Left kidney (tissue), 2 donors: ENCODE results near the gene TSC2. TPM values are rescaled to one million over a fixed set of nuclear protein-coding genes. Genes with fewer than 3 reads are reported as not detected.
"Not testable (repeated sequence)": the region's sequence is repeated elsewhere in the genome, so short reads cannot be mapped to it uniquely, and the experiment has no call there.

Source experiments
- DNase-seq: peaks from one replicate; pipeline ENCODE4 v3.0.0-alpha.2; 2013
- polyA plus RNA-seq: library from polyadenylated mRNA; unstranded; fragments of 120-200 nt; gene quantifications from one replicate; pipeline ENCODE4 v1.2.1, GENCODE V29; 2013; ENCODE audit not compliant: insufficient read length

TSC2 gene
- polyA plus RNA-seq, 1 donor, result 165 TPM

DNA sequence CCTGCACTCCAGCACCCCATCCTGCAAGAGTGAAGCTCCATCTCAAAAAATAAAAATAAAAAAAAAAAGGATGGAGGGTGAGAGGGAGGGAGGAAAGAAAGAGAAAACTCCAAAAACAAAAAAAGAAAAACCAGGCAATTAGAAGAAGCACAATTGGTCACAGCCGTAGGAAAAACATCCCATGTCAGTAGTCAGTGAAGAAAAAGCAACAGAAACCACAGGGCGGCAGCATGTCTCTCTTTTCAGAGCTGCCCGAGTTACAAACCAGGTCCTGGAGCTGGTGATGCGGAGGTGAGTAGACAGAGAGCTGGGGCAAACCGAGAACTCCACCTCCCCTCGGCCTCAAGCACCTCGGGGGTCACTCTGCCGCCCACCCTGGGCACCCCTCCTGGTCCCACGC, 73.5 kb downstream of the TSC2 start:
- DNase-seq, result not testable (repeated sequence)

DNA sequence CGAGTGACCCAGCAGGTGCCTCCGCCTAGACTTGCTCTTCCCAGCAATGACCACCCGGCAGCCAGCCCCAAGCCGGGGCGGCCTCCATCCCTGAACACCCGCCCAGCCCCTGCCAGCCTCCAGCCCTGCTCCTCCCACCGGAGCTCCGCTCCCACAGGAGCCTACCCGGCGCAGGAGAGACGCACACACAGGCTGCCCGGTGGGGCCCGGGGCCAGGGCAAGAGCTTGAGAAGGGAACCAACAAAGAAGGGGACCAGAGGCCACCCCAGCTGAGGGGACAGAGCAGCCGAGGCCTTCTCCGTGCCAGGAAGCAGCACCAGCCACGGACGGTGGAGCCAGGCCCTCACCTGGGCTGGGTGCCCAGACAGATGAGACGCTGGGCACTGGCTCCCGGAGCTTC, 74.1 kb downstream of the TSC2 start:
- DNase-seq, result no peak

DNA sequence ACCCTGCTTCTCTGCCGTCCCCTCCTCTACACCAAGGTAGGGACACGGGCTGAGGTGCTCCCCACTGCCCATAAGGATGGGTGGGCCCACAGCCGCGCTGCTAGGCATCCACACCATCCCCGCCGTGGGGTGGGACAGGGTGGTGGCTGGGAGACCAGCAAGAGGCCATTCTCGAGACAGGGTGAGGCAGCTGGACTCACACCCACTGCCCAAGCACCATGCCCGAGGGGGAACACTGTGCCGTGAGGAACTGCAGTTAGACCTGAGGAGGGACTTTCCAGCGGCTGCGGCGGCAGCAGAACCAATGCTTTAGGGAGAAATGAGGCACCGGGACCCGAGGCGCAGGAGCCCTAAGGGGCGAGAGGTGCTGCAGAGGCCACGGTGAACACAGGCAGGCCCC, 74.6 kb downstream of the TSC2 start:
- DNase-seq, result no peak

DNA sequence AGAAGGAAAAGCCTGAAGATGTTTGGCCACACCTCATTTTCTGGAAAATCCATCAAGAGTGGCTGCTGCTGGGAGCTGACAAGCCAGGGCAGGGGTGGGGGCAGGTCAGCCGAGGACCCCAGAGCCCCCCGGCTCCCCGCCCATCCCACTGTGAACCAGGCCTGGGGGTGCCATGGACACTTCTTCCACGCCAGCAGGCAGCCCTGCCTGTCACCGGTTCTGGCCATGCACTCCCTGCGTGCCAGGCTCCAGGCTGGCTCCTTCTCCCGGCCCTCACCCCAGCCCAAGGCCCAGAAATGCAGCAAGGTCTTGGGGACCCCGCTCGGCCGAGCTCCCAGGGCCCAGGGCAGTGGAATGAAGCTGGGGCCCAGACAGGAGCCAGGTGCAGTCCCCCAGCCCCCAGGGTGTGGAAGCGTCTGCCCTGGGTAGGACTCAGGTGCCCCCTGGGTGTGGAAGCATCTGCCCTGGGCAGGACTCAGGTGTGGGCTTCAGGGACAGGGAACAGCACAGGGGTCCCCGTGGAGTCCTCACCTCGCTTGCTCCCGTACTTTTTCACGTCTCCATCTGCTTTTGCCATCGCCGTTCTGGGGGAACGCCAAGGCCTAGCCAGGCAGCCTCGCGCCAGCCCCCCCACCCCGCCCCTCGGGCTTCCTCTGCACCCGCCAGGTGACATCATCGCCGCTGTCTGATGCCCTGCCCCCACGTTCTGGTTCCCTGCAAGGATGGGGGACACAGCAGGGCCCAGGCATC, 75.3 kb downstream of the TSC2 start:
- DNase-seq, result not testable (repeated sequence)

DNA sequence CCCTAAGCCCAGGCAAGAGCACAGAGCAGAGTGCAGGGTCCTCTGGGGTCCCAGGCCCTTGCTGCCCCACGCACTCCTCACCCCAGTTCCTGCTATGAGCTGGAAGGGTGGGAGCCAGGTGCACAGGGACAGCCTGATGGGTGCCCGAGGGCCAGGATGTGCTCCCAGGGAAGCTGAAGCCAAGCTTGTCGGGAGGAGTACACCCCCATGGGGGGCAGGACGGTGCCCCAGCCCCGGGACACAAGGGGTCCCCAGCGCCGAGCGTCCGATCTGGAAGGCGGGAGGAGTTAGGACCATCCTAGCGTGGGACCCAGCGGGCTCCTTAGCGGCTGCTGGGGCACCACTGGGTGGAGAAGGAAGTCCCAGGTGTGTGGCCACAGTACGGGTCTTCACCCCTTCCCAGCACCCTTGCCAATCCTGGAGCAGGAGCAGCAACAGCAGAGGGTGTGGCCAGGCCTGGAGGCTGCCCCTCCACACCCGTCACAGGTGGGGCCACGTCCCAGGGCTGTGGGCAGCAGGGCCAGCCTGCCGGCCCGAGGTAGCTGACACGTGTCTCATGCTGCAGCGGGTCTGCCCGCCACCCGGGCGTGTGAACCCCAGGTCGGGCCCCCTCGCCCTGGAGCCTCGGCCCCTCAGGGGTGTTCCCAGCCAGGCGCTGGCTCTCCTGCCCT, 76.1 kb downstream of the TSC2 start:
- DNase-seq, result not testable (repeated sequence)

DNA sequence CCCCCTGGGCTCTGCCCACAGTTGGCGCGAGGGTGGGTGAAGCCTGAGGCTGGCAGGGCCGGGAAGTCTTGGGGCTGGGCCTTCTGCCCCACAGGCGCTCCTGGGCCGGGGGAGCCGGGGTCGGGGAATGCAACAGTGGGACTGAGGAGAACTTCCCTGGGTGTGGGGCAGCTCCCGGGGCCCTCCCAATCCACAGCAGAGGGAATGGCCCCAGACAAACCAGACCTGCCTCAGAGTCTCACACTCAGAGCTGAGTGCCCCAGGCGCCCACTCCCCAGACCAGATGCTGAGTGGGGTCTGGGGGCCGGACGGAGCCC, 76.5 kb downstream of the TSC2 start:
- DNase-seq, result not testable (repeated sequence)

DNA sequence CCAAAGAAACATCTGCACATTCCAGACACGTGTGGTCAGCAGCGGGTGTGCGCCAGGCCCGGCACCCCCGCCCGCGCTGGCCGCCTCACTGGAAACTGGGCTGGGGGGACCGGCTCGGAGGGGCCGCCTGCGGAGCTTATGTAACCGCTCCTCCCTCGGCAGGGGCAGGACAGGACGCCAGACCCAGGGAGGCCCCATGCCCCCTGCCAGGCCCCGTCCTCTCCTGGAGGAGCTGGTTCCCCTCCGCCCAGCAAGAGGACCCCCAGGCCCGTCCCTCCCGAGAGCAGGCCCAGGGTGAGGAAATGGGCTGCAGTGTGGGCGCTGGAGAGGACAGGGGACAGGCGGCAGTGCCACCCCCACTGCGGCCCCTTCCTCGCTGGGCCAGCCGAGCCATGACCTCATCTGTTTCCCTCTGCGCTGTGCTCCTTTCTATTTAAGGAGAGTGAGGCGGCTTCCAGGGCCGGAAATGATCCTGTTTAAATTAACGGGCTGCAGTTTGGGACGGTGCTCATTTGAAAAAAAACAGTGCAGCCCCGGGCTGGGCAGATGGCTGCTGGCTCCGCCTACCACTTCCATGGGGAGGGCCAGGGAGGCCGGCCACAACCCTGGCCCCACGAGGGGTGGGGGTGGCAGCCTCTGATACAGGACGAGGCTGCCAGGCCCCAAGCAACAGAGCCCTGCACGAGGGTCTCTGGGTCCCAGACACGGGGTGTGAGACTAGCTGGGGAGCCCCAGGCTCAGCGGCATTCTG, 77.1 kb downstream of the TSC2 start:
- DNase-seq, result peak; percentile 61

DNA sequence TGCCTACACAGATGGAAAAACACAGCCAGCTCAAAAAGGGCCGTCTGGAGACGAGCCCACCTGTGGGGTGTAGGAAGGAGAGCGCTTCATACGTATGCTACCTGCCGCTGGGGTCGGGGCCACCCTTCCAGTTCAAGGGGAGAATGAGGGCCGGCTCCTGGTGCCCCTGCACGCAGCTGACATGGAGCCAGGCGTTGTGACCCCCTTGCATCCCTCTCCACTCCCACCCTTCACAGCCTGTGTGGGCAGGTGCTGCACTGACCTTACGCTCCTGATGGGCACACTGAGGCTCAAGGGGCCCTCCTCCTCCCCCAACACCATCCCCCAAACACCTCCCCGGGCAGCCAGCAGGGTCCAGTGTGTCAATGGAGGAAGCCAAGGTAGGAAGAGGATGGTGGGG, 77.8 kb downstream of the TSC2 start:
- not testable (repeated sequence) for DNase-seq

DNA sequence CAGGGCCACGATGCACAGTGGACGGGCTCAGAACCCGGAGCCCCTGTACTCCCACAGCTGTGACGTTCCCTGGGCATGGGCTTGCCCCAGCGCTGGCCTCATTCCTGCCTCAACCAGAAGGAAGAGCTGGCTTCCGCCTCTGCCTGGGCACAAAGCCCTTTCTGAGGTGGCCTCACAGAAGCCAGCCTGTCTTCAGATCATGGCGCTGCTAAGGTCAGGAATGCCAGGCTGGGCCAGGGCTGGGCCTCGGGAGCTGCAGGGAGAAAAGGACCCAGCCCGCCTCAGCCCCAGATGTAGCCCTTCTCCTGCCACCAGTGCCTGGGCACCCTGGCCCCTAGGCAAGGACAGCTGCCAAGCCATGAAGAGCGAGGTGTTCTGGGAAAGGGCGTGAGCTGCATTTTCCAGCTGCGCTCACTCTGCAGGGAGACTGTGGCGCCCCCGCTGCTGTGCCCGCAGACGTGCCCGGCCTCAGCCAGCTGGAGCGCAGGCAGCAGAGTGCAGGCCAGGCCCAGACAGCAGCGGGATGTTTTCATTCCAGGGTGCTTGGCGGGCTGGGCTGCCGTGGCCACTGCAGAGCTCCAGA, 78.5 kb downstream of the TSC2 start:
- not testable (repeated sequence) for DNase-seq

DNA sequence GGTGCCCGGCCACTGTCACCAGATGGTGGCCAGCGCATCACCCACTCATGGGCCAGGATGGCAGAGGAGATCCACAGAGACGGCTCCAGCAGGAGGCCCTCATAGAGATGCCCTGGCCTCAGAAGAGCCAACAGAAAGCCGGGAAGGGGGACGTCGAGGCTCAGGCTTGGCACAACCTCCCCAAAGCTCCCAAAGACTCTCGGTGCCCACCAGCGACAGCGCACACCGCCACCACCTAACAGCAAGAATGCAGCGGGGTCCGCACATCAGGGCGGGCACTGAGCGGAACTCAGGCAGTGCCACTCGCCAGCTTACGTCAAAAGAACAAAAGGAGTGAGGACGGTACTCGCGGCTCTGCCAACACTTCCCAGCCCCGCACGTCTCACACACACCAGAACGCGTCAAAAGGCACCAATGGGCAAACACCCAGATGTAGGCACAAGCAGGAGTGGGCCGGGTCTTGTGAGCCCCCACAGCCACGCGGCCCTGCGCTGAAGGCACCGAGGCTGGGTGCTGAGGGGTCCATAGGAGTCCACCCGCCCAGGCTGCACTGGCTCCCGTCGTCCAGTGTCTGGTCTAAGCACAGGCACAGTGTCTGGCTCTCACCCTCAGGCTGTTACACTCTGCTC, 79.3 kb downstream of the TSC2 start:
- not testable (repeated sequence) for DNase-seq

DNA sequence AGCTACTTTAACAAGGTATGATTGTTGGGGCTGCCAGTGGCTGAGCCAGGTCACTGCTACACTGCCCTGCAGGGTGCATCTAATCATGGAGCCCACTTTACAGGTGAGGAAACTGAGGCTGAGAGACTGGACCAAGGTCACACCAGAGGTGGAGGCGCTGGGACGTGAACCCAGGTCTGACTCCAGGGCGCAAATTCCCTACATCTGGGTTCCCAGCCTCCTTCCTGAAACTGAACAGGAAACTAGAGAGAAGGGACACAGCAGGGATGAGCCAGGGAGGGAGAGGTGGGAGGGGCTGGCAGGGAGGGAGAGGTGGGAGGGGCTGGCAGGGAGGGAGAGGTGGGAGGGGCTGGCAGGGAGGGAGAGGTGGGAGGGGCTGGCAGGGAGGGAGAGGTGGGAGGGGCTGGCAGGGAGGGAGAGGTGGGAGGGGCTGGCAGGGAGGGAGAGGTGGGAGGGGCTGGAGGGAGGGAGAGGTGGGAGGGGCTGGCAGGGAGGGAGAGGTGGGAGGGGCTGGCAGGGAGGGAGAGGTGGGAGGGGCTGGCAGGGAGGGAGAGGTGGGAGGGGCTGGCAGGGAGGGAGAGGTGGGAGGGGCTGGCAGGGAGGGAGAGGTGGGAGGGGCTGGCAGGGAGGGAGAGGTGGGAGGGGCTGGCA, 80.0 kb downstream of the TSC2 start:
- not testable (repeated sequence) for DNase-seq

DNA sequence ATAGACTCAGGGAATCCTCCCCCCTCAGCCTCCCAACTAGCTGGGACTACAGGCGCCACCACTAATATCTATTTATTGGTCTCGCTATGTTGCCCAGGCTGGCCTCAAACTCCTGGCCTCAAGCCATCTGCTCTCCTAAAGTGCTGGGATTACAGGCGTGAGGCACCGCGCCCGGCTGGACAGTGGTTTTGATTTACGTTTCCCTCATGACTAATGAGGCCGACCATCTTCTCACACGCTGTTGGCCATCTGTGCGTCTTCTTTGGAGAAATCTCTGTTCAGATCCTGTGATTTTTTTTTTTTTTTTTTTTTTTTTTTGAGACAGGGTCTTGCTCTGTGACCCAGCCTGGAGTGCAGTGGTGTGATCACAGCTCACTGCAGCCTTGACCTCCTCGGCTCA, 81.5 kb downstream of the TSC2 start:
- DNase-seq, result not testable (repeated sequence)

DNA sequence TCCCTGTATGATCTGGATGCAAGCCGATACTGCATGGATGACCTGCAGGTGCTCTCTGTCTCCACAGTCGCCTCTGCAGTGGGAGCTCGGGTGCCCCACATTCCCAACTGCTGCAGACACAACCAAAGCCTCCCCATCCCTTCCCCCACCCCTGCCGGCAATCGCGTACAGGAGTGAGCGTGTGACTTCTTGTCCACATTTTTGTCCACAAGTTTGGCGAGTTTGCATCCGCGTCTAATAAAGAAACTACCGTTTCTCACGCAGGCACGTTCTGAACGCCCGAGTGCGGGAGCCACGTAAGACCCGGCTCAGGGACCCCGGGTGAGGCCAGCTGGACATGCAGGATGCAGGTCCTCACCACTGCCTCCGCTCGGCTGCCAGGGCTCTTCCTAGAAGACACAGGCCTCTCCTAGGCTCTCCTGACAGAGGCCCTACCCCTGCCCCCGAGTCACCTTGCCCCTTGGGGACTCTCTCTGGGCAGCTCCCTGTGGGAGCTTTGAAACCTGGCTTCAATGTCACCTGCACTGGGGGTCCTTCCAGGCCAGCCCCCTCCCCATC, 82.2 kb downstream of the TSC2 start:
- not testable (repeated sequence) for DNase-seq

DNA sequence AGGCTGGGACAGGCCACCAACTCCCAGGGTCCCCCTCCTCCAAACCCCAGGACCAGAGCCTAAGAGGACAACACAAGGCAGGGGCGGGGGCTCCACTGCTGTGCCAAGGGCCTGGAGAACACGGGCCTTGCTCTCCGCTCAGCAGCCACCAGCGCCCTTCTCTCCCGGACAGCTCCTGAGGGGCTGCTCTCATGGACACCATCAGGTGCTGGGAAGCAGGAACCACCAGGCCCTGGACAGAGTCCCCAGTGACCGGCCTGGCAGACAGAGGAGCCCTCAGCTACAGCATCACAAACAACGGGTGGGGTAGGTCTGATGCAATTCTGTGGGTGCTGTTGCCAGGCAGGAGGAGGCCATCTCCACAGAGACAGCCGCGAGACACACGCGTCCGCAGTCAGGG, 86.0 kb downstream of the TSC2 start:
- not testable (repeated sequence) for DNase-seq

DNA sequence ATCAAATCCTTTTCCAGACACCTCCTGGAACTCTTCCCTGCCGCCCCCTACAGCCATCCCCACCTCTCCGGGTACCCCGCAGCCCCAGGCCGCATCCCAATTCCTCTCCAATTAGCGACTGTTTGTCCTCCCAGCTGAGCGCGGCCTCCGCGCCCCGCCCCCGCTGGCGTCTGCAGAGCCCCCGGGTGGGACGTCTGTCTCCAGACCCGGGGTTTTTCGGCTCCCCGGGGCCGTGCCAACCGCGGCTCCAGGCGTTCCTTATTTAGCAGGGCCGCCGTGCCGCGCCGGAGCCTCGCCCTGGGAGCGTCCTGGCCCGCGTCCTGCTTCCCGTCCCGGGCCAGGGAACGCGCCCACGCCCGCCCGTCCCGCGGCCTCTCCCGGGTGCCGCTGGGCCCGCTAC, 87.3 kb downstream of the TSC2 start:
- DNase-seq, result not testable (repeated sequence)

DNA sequence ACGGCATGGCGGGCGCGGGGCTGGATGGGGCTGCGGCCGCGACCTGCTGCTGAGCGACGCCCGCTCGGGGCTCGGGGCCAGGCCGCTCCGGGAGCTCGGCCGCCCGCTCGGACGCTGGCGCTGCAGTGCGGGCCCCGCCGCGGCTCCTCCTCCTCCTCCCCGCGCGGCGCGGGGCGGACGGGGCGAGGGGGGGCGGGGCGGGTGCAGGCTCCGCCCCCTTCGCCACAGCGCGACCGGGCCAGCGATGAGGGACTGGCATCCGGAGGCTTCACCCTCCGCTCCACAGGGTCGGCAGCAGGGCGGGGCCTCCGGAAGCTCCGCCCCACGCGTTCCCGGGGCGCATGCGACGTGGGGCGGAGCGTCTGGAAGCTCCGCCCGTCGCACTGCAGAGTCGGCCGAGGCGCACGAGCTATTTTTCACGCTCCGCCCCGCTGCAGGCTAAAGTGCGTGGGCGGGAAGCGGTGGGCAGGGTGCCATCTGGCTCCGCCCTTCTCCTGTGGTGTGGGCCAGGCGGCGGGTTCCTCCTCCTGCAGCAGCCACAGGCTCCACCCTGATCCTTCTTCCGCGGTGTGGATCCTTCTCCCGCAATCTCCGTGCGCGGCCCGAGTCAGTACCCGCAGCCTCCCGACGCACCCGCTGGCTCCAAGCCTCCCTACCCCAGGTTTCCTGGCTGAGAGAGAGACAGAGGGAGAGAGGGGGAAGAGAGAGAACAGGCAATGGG, 88.1 kb downstream of the TSC2 start, which contains the start of gene PKD1:
Gene PKD1, minus strand, starts transcription at position 129 of the 721 bp plus-strand sequence. CDS start 209 bp downstream, outside the sequence.
- peak; percentile 91 for DNase-seq
